HUES48 (cell line): ENCODE results near the gene MOB3B.

Experiments used
- H3K27ac ChIP-seq: one replicate; pipeline ENCODE4 v1.7.0; 2013; ENCODE audit warnings: low read depth, low read length, inconsistent platforms
- H3K27me3 ChIP-seq: 2 replicates; pipeline ENCODE4 v1.6.1; 2013; ENCODE audit warnings: mild to moderate bottlenecking, low read length; ENCODE audit not compliant: control insufficient read depth, insufficient read depth
- H3K36me3 ChIP-seq: 2 replicates; pipeline ENCODE4 v1.6.1; 2013; ENCODE audit warnings: low read length; ENCODE audit not compliant: control insufficient read depth, insufficient read depth
- H3K4me1 ChIP-seq: 2 replicates; pipeline ENCODE4 v1.6.1; 2013; ENCODE audit warnings: mild to moderate bottlenecking, low read length; ENCODE audit not compliant: control insufficient read depth, insufficient read depth
- H3K4me3 ChIP-seq: 2 replicates; pipeline ENCODE4 v1.5.1; 2013; ENCODE audit warnings: mild to moderate bottlenecking, low read depth, low read length
- H3K9ac ChIP-seq: 2 replicates; pipeline ENCODE4 v1.6.1; 2013; ENCODE audit warnings: mild to moderate bottlenecking, low read depth, low read length, moderate library complexity
- H3K9me3 ChIP-seq: 2 replicates; pipeline ENCODE4 v1.6.1; 2013; ENCODE audit warnings: low read length; ENCODE audit not compliant: control insufficient read depth, insufficient read depth

The MOB3B gene

DNA sequence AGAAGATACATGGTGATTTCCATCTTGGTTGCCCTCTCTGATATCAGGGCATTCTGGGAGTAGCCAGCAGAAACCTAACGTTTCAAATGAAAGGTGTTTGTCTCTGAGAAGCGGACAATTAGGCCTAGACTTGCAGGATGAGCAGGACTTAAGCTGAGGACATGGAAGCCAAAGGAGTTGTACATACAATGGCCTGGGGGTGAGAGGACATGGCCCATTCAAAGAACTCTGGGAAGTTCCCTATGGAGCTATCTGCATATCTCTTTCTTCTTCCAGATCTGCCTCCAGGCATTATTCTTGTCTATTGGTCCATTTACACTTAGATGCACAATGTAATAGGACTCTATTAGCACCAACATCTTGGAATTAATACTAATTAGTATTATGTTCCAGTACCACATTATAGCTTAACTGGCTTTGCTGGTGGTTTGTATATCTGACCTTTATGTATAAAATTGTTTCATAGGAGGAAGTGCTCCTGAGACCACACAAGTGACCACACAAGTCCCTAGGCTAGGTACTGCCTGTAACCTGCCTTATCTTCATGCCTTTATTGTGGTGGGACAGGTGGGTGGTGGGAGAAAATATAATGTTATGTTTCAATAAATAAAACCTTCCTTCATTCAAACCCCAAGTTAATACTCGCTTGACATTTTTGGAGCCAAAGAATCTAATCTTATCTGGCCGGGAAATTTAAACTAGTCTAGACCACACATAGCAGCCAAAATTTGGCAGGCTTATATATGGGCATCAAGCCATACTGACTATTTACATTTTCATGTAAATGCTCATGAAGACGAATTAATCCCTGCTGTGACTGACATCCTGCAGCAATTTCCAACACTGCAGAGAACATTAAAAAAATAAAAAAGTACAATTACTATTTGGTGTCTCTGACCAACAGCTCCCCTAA, 180.6 kb downstream of the MOB3B start:
- Histone ChIP-seq H3K4me1 (peaks cover 30% of the 10 kb centered on the region), H3K4me3 (no peak overlapping the region), H3K9ac (no peak overlapping the region), H3K36me3 (no peaks in the 10 kb centered on the region), H3K27me3 (no peaks in the 10 kb centered on the region), H3K27ac (no peak overlapping the region), H3K9me3 (no peaks in the 10 kb centered on the region)

DNA sequence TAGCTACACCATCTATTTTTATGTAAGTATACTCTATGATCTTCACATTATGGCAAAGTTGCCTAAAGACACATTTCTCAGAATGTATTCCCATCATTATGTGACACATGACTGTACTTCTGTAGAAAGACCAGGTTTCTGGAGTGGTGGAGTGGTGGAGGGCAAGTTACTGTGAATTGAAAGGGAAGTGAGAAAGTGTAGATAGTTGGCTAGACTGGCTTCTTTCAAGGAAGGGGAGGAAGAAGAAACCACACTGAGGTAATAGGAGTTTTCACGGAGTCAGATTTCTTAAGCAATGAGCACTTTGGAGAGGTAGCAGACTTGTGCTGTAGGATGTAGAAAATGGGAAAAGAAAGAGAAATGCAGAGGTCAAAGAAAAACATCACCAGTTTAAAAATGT, 181.7 kb downstream of the MOB3B start:
- no peaks in the 10 kb centered on the region for H3K9me3 ChIP-seq
- H3K4me1 ChIP-seq: peaks cover 18% of the 10 kb centered on the region
- H3K27ac ChIP-seq: no peak overlapping the region
- no peak overlapping the region for H3K9ac ChIP-seq
- no peak overlapping the region for H3K4me3 ChIP-seq
- no peaks in the 10 kb centered on the region for H3K36me3 ChIP-seq
- no peaks in the 10 kb centered on the region for H3K27me3 ChIP-seq

DNA sequence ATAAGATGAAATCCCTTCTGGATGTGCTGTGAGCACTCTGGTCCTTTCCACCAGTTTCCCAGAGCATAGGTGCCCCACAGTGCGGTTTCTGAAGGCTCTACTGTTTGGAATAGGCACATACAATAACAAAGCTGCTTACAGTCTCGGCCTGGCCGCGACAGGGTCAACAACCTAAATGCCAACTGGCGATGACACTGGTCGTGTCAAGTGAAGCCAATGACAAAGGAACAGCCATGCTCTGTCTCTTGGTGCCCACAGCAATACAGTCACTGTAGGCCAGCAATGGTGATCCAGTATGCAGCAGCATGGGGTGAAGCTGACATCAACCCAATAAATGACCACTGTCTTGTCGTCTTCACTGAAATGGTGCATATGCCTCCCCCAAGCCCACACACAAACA, 184.8 kb downstream of the MOB3B start:
- H3K36me3 ChIP-seq: no peaks in the 10 kb centered on the region
- H3K9ac ChIP-seq: no peak overlapping the region

DNA sequence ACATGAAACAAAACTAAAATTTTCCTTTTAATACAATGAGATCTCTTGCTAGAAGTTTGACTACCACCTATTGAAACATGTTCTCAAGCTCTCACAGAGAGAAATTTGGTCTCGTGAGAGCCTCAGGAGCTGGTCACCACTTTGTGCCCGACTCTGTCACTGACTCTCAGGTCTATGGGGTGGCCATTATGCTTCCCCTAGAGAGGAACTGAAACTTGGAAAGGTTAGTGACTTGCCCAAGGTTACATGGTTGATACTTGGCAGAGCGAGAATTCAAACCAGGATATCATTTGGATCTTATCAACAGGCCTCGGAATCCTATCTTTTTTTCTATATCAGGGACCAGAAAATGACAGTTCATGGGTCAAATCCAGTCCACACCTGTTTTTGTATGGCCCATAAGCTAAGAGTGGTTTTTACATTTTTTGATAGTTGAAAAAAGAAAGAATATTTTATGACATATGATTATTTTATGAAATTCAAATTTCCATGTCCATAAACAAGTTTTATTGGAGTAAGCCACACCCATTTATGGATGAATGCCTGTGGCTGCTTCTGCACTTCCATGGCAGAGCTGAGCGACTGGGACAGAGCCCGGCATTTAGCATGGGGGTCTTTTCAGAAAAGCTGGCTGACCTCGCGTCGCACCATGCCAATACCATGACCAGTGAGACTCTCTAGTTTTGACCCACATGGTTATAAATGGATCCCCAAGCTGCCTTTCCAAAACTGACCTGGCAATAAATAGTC, 187.9 kb downstream of the MOB3B start:
- H3K9ac ChIP-seq: no peak overlapping the region
- no peaks in the 10 kb centered on the region for H3K9me3 ChIP-seq
- H3K27me3 ChIP-seq: no peaks in the 10 kb centered on the region
- H3K36me3 ChIP-seq: no peaks in the 10 kb centered on the region
- peaks cover 11% of the 10 kb centered on the region for H3K4me1 ChIP-seq
- H3K4me3 ChIP-seq: no peak overlapping the region
- H3K27ac ChIP-seq: peak overlapping the region; percentile 37

More for the DNA sequence above, 184.8 kb downstream of the MOB3B start:
- Histone ChIP-seq H3K4me3 (no peak overlapping the region), H3K27ac (no peak overlapping the region), H3K27me3 (no peaks in the 10 kb centered on the region), H3K9me3 (no peaks in the 10 kb centered on the region), H3K4me1 (peaks cover 20% of the 10 kb centered on the region)

DNA sequence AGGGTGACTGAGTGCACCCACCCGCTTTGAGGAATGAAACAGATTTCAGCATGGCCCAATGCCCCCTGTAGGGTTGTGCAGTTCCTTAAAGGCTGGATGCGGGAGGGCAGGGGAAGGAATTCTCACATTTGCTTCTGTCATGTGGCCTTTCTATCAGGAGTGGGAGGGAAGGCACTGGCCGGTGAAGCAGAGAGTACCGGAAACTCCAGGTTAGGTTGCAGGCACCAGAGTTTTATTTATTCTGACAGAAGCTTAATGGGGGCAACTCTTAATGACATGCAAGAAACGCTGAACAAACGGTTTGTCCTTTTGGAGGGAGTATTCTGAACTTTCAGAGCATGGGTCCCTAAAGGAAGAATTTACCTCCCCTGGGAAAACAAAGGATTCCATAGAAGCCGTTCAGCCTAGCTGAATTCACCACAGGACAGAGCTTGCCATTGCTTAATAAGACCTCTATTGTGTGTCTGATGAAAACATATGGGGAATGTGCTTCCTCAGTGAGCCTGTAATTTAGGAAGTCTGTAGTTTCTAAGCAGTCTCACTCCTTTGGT, 188.6 kb downstream of the MOB3B start:
- H3K4me1 ChIP-seq: peaks cover 18% of the 10 kb centered on the region
- H3K9ac ChIP-seq: no peak overlapping the region

DNA sequence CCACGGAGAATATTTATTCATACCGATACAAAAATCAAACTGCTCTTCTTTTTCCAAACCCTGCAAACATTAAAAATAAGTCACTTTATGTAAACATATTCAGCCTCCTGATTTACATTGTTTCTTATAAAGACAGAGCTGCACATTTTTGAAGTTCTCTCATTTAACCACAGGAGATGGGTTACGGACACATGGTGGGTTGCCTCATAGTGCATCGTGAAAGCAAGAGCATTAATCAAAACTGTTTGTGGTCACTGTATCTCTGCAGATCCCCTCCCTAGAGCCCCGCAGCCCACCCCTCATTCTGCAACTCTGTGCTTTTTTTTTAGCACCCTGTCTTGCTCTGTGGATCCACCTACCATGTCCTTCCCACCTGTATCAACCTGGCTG, 189.3 kb downstream of the MOB3B start:
- peaks cover 20% of the 10 kb centered on the region for H3K4me1 ChIP-seq
- H3K4me3 ChIP-seq: no peak overlapping the region
- no peak overlapping the region for H3K9ac ChIP-seq
- H3K27me3 ChIP-seq: no peaks in the 10 kb centered on the region
- no peaks in the 10 kb centered on the region for H3K9me3 ChIP-seq
- H3K27ac ChIP-seq: no peak overlapping the region
- H3K36me3 ChIP-seq: no peaks in the 10 kb centered on the region

More for the DNA sequence above, 188.6 kb downstream of the MOB3B start:
- no peak overlapping the region for H3K4me3 ChIP-seq
- peak overlapping the region; percentile 37 for H3K27ac ChIP-seq
- H3K36me3 ChIP-seq: no peaks in the 10 kb centered on the region
- H3K9me3 ChIP-seq: no peaks in the 10 kb centered on the region
- H3K27me3 ChIP-seq: no peaks in the 10 kb centered on the region

DNA sequence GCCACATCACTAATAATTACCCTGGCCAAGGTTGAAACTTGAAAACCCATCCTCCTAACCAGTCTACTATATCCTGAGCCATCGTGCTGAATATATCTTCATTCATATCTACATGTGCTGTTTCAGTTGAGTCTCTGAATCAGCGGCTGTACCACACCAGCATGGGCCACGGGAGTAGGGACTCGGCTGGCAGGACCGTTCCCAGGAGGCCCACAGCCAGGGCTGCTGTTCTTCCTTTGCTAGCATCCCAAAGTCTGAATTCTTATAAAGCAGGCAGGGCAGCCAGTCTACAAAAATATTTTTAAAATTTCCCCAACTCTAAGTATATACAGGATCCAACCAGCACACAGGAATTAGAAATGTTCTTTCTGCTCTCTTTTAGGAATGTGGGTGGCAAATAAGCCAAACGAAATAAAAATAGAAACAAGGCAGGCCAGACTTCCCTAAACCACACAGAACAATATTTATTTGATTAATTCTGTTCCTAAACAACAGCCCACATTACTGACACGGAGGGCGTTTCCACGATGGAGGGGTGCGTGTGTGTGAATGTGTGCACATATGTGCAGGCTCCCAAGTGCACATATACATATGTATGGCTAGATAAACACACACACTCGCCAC, 189.8 kb downstream of the MOB3B start:
- H3K9me3 ChIP-seq: no peaks in the 10 kb centered on the region
- no peaks in the 10 kb centered on the region for H3K36me3 ChIP-seq
- H3K27me3 ChIP-seq: no peaks in the 10 kb centered on the region
- peaks cover 20% of the 10 kb centered on the region for H3K4me1 ChIP-seq
- H3K4me3 ChIP-seq: no peak overlapping the region
- H3K27ac ChIP-seq: no peak overlapping the region
- no peak overlapping the region for H3K9ac ChIP-seq

DNA sequence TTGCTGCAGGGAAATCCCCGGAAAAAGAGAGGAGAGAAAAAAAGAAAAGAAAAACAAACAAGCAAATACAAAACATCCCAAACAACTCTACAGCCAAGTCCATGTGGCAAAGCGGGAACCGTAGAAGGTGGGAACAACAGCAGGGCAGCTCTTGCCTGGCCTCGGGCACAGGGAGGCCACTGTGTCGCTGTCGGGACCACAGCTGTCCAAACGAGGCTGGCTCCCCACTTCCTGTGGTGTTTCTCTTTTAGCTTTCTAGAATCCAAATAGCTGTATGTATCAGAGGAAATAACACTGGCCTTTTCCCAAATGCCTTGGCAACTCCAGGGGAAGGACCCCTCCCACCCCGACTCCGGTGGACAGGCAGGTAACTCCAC, 191.1 kb downstream of the MOB3B start:
- H3K9me3 ChIP-seq: no peaks in the 10 kb centered on the region
- H3K27me3 ChIP-seq: no peaks in the 10 kb centered on the region
- no peak overlapping the region for H3K9ac ChIP-seq
- H3K36me3 ChIP-seq: no peaks in the 10 kb centered on the region
- no peak overlapping the region for H3K4me3 ChIP-seq
- H3K27ac ChIP-seq: no peak overlapping the region
- H3K4me1 ChIP-seq: peaks cover 28% of the 10 kb centered on the region

DNA sequence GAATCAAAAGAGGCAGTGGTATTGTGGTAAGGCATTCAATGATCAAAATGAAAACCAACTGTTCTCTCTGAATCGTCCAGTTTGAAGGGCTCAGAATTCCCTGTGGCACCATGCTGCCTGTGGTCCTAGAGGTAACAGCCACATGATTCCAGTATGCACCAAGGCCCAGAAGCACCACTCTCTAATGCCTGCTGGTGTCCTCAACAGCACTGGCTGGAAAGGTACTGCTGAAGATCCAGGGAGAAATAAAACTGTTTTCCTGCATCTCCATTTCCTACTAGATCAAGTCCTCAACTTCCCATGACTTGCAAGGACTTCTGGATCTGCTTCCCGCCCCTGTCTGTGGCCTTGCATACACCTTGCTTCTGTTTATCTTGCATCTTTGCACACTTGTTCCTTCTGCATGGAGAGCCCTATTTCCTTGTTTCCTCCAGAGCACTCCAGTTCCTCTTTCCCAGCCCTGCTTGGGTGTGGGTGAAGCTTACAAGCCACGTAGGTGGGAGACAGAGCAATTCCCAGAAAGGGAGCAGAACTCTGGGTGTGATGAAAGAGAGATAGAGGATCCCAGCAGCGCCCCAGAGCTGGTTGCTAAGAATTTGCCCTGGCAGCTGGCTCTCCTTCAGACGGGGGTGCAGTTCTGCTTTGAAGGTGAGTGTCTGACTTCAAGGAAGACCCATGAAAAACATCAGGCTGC, 191.6 kb downstream of the MOB3B start:
- no peaks in the 10 kb centered on the region for H3K27me3 ChIP-seq
- H3K9ac ChIP-seq: no peak overlapping the region
- no peaks in the 10 kb centered on the region for H3K9me3 ChIP-seq
- H3K4me3 ChIP-seq: no peak overlapping the region
- H3K36me3 ChIP-seq: no peaks in the 10 kb centered on the region
- no peak overlapping the region for H3K27ac ChIP-seq
- peaks cover 31% of the 10 kb centered on the region for H3K4me1 ChIP-seq

DNA sequence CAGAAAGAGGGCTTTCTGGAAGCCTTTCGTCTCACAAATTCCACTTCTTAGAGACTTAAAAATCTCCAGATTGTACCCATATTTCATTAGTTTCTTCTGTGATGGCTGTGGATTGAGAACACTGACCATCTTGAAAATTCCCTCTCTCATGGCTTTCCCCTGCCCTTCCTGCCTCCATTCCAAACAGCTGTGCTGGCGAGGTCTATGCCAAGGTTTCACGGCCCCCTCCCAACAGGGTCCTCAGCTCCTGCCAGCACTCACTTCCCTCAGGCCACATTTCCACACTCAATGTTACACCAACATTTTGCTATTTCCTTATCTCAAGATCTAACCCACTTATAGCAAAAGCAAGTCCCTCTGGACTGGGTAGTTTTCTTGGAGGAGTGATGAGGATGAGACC, 192.4 kb downstream of the MOB3B start:
- no peaks in the 10 kb centered on the region for H3K9me3 ChIP-seq
- no peak overlapping the region for H3K27ac ChIP-seq
- H3K36me3 ChIP-seq: no peaks in the 10 kb centered on the region
- no peak overlapping the region for H3K4me3 ChIP-seq
- H3K9ac ChIP-seq: no peak overlapping the region
- H3K27me3 ChIP-seq: no peaks in the 10 kb centered on the region
- H3K4me1 ChIP-seq: peaks cover 31% of the 10 kb centered on the region
